HepG2 (cell line): ENCODE measurements around the gene ZNF586. TPM values are rescaled to one million over a fixed set of nuclear protein-coding genes. Genes with fewer than 3 reads are reported as not detected.
A peak's percentile ranks its signal among the peaks of the same experiment; 100 is the strongest.
"Not testable (repeated sequence)": the region's sequence is repeated elsewhere in the genome, so short reads cannot be mapped to it uniquely, and the experiment has no call there.

Experiments used
- ATAC-seq: fragments of 200-7000 bp; cut with Tn5 transposase; 3 replicates; pipeline ENCODE4 v1.9.1; 2020; ENCODE audit warnings: mild to moderate bottlenecking, moderate library complexity
- BruUV-seq: library from RNA; stranded (reverse); fragments of 400-500 nt; replicated peaks from 2 replicates; lab custom pipeline; 2021; lab: Mats Ljungman, UMichigan
- CTCF ChIA-PET: fragments of 300-600 bp; formaldehyde crosslinking; extraction: SDS; loops from one replicate; lab custom pipeline; 2021; ENCODE audit warnings: low total read pairs, inconsistent platforms, low intra/inter-chr PET ratio; lab: Yijun Ruan, JAX
- POLR2A ChIA-PET: fragments of 350-600 bp; sonication (Branson Sonifier 250); formaldehyde crosslinking; loops from one replicate; lab custom pipeline; 2020; ENCODE audit warnings: antibody characterized with exemption, inconsistent platforms; lab: Yijun Ruan, JAX
- DNase-seq: peaks from one replicate; pipeline ENCODE4 v3.0.0-alpha.2; 2015; ENCODE audit warnings: low spot score
- FAIRE-seq: peaks from 3 replicates; lab custom pipeline; 2011; peaks lifted over from hg19 to GRCh38; lab: Jason Lieb, UNC
- H2AFZ ChIP-seq: one replicate; pipeline ENCODE4 v1.6.1; 2011; ENCODE audit warnings: low read length, inconsistent platforms
- H3K27ac ChIP-seq: fragments of 300-600 bp; 3 replicates; pipeline ENCODE4 v1.8.0; 2011; ENCODE audit warnings: mixed run types, mild to moderate bottlenecking, mixed read lengths, low read length, inconsistent platforms; ENCODE audit not compliant: insufficient read depth; ENCODE audit errors: extremely low read length
- H3K27me3 ChIP-seq, 2 experiments: fragments of 200-600 bp in 1 of 2; 2 replicates in 1 of 2; 3 replicates in 1 of 2; pipeline versions ENCODE4 v1.6.0 to v1.8.0; 2011; ENCODE audit warnings: low read length in 2 of 2, mild to moderate bottlenecking in 2 of 2, moderate library complexity in 2 of 2, inconsistent platforms in 1 of 2; ENCODE audit not compliant: insufficient read depth in 2 of 2, control insufficient read depth in 1 of 2
- H3K36me3 ChIP-seq, 2 experiments: fragments of 200-600 bp in 1 of 2; replicated peaks in 1 of 2; 2 replicates in 1 of 2; 3 replicates in 1 of 2; pipeline versions ENCODE4 v1.5.1 to v1.8.0; 2011; ENCODE audit warnings: low read length in 2 of 2, inconsistent platforms in 1 of 2; ENCODE audit not compliant: insufficient read depth in 2 of 2, control insufficient read depth in 1 of 2
- H3K4me1 ChIP-seq: 2 replicates; pipeline ENCODE4 v1.5.1; 2012; ENCODE audit warnings: low read length, inconsistent platforms; ENCODE audit not compliant: insufficient read depth
- H3K4me2 ChIP-seq: 2 replicates; pipeline ENCODE4 v1.6.0; 2011; ENCODE audit warnings: low read depth, low read length, inconsistent platforms
- H3K4me3 ChIP-seq, 3 experiments: fragments of 200-600 bp in 1 of 3; sonication (generic), shearing (Covaris generic) in 1 of 3; replicated peaks in 1 of 3; 2 replicates each; pipeline ENCODE4 v1.5.1; 2011 to 2016; ENCODE audit warnings: low read length in 3 of 3, inconsistent platforms in 2 of 3, low read depth in 2 of 3, mild to moderate bottlenecking in 2 of 3, control low read depth in 1 of 3, mixed read lengths in 1 of 3; ENCODE audit not compliant: insufficient read depth in 1 of 3
- H3K79me2 ChIP-seq: one replicate; pipeline ENCODE4 v1.6.1; 2011; ENCODE audit warnings: low read length, inconsistent platforms; ENCODE audit not compliant: insufficient read depth
- H3K9ac ChIP-seq: 2 replicates; pipeline ENCODE4 v1.6.0; 2011; ENCODE audit warnings: mild to moderate bottlenecking, low read depth, low read length, inconsistent platforms; ENCODE audit not compliant: insufficient read depth
- H3K9me3 ChIP-seq: 2 replicates; pipeline ENCODE4 v1.5.1; 2012; ENCODE audit warnings: mild to moderate bottlenecking, low read length
- H4K20me1 ChIP-seq: 2 replicates; pipeline ENCODE4 v1.6.0; 2011; ENCODE audit warnings: inconsistent platforms, mild to moderate bottlenecking, low read length, moderate library complexity; ENCODE audit not compliant: insufficient read depth
- ZNF280D ChIP-seq: sonication (generic); formaldehyde crosslinking; IDR thresholded peaks from 2 replicates; pipeline ENCODE4 v1.5.1; 2020; ENCODE audit warnings: mild to moderate bottlenecking, missing genetic modification reagents
- WGBS: methylation state at CpG from one replicate; pipeline ENCODE4 v1.1.6; 2017; ENCODE audit warnings: low lambda C conversion rate; 5-methylcytosine and 5-hydroxymethylcytosine counted together
- in situ Hi-C: cut with HindIII; loops from 2 replicates; pipeline ENCODE4 v1.10.0; 2017; ENCODE audit warnings: low pct_unique_long_range_greater_than_20kb; ENCODE audit not compliant: extremely low pct_ligation_motif_present
- intact Hi-C: fragments of 100-400 bp; cut with micrococcal nuclease; formaldehyde crosslinking; loops from one replicate; pipeline ENCODE4 v1.10.0; 2022; ENCODE audit not compliant: unreplicated experiment
- polyA plus RNA-seq, 8 experiments: library from polyadenylated mRNA; depleted of rRNA in 3 of 8; stranded (reverse) in 7 of 8; unstranded in 1 of 8; fragments of >200 nt; fragmentation: Illumina TruSeq in 4 of 8; extraction: Trizol in 4 of 8; gene quantifications; 2 replicates each; pipeline versions ENCODE4 v1.2.1 to v1.2.3, GENCODE V29; 2011 to 2016; ENCODE audit warnings: low read depth in 4 of 8, missing spikeins in 1 of 8, mixed read lengths in 1 of 8; ENCODE audit not compliant: insufficient read depth in 1 of 8
- total RNA-seq, 5 experiments: library from RNA; depleted of rRNA; stranded (reverse); fragments of >200 nt; fragmentation: Illumina TruSeq; extraction: Trizol; gene quantifications; 2 replicates each; pipeline ENCODE4 v1.2.3, GENCODE V29; 2016; ENCODE audit warnings: low read depth in 1 of 5

Gene ZNF586
- total and polyA plus RNA-seq, 2 of the 13 experiments (the other 11 are each of a cell fraction or from before 2014, with no cell fraction given): 0.50 to 3.4 TPM

DNA sequence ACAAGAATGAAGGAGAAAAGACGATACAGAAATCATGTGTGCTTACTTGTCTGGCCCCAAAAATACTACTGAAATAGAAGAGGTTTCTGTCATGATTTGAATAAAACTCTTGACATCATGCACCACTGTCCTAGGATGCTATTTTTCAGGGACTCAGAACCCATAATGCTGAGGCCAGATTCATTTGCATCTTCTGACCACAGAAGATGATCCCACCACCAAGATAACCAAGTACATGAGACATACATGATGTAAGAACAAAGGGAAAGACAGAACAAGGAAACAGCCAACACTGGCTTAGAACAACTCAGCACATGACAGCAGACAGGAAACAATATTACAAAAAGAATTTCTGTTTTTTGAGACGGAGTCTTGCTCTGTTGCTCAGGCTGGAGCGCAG is 42.8 kb downstream of the ZNF586 start (continued):
- no peak for TF ChIP-seq ZNF280D
- TF ChIP-seq, all 625 proteins: peak for 0

- Histone ChIP-seq H3K4me3 (peak overlapping the region; percentile 87 to 99 (median 91); a peak in 5 of 6 replicates), H3K4me1 (peaks cover 57% of the 10 kb centered on the region), H3K79me2 (peaks cover 20% of the 10 kb centered on the region), H3K36me3 (peaks cover 5 to 14% of the 10 kb centered on the region in 2 experiments; a peak in 4 of 5 replicates), H3K4me2 (peak overlapping the region; percentile 88), H3K9ac (peak overlapping the region; percentile 92)
- intact Hi-C loops, CTCF ChIA-PET, DNase-seq, in situ Hi-C loops, H3K27ac ChIP-seq, FAIRE-seq, ATAC-seq, H3K27me3 ChIP-seq, H2AFZ ChIP-seq, BruUV-seq, H4K20me1 ChIP-seq, H3K9me3 ChIP-seq: not testable (repeated sequence)
- POLR2A ChIA-PET: interaction anchor here (0.6 to 0.9 kb wide), 2 partner anchors 131 to 378 kb away, joined by 3 read pairs; partner anchors contain the start of genes ZNF551 and ZNF749
- 84% methylated on average over 11 of the region's 13 CpGs for WGBS
These were observed 43.7 kb downstream of the ZNF586 start for GRCh38 chr19:57812975-57813820.
